ENCODE data around the gene EFCAB8.

GRCh38 chr20:32946629-32947028, 87.9 kb downstream of the EFCAB8 start:
- TF ChIP-seq CTCF (IDR thresholded peaks at IDR 0.05; ENCODE audit: insufficient read depth, low read depth, low read length) (no peak), EZH2 (IDR thresholded peaks at IDR 0.05; ENCODE audit: insufficient read depth, low read length) (no peak)

Data from astrocyte (in vitro differentiated cells and primary cell).